Kidney capillary endothelial cell (primary cell): ENCODE data around the gene ADCY6.

Source experiments
- DNase-seq: peaks from one replicate; pipeline ENCODE4 v3.0.0-alpha.2; 2018; ENCODE audit warnings: low spot score

Gene ADCY6

DNA sequence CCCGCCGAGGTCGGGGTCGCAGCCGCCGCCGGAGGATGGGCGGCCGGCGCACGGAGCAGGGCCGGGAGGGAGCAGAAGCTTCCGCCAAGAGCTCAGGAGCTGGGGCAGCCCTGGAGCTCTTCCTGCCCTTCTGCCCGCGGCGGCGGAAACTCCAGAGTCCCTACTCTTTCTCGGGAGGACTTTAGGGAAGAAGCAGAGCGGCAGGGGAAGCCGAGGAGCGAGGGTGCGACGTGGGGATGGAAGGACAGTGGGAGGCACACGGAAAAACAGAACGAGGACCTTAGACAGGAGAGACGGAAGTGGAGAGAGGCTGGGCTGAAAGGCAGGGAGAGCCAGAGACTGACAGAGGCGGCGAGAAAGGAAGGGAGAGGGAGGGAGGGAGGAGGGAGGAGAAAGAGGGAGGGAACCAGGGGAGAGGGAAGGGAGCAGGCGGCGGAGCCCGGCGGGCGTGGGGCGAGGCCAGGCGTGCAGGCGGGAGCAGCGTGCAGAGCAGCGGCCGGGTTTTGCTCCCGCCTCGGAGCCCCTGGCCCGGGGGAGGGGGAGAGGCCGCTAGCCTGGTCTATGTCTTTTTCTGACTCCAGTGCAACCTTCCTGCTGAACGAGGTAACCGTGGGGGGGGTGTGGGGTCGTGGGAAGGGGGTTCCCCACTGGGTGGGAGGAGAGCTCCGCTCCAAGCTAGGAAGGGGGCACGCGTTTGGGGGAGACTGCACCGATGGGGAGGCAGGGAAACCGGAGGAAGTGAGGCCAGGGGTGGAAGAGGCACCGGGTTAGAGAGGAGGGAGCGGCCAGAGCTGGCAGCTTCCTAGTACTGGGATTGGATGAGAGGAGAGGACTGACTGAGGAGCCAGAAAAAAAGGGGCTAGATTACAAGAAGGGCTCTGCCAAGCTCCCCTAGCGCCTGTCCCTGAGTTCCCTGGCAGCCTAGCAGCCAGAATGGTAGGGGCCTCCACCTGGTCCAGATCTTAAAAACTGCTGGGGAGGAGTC lies 26.5 kb upstream of the ADCY6 start:
- peak; percentile 27 for DNase-seq

DNA sequence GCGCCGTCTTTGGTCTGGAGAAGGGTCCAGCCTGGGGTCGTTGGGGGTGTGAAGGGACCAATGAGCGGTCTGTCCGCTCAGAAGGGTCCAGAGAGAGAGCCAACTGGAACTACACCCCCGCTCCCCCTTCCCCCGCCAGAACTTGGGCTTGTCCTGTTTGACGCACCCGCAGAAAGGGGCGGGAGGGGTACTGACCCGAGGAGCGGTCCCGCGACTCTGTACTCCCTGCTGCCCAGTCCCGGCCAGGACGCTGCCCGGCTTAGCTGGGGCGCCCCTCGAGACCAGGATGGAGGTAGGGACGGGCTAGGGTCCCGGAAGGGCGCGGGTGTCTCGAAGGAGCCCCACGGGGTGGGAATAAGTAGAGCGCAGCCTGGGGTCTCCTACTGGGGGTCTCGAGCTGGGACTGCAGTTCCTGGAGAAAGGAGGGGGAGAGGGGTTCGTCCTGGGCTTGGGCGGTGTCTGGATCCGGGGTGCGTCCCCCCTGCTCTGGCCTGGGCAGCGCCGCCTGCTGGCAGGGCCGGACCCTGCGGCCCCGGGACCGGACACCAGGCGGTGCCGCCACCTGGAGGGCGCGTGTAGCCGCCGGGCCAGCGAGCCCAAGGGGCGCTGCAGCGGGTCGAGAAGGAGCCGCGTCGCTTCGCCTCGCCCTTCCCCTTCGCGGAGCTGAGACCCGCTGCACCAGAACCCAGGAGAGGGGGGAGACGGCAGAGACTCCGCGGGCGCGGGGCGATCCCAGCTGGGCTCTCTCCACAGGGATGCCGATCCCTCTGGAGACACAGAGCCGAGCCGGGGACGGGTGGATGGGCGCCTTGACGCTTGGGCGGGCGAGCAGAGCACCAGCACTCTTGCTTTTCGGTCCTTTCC lies 25.6 kb upstream of the ADCY6 start:
- peak; percentile 64 for DNase-seq

DNA sequence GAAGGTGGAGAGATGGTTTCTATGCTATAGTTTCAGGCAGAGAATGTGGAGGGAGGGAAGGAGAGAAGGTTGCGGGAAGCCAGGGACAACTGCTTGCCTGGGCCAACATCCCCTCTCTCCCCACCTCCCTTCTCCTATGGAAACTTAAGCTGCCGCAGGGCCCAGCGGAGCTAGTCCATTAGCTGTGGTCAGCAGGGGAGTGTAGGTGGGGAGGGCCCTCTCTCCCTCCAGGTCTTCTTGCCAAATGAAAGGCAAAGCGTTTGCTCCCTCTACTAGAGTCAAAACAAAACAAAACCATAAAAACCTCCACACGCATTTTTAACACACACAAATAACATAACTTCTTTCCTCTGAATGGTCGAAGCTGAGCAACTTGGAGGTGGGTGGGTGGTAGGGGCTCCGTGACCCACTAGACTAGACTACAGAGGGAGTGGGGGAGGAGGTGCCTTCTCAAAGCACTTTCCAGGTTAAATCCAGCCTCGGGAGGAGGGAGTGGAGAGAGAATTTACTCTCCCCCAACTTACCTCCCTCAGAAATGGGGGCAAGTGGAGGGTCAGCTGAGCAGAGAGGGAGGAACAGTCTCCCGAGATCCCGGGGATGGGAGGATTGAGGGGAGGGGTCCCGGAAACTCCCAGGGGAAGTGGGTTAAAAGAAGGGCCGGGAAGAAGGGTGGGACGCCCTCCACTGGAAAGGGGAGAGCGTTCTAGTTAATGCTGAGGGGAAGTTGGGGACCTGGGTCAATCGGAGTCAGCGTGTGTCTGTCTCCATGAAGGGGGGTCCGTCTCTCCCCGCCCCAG lies 24.8 kb upstream of the ADCY6 start:
- DNase-seq: no peak

DNA sequence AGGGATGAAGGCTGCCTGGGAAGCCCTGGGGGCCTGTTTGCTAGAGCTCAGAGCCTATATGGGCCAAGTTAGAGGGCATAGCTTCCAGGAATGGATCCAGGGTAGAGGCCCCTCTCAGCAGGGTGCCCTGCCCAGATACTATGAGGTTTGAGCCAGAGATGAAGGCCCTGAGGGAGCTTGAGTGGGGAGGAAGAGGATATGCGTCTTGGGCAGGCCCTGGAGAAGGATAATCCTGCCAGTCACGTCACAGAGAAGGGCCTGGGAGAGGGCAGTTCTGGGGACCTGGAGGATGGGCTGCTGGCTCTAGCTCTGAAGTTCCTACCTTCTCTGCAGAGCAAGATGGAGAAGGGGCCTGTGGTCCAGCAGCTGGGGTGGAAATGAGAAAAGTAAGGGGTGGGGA lies 23.5 kb upstream of the ADCY6 start:
- DNase-seq: no peak

DNA sequence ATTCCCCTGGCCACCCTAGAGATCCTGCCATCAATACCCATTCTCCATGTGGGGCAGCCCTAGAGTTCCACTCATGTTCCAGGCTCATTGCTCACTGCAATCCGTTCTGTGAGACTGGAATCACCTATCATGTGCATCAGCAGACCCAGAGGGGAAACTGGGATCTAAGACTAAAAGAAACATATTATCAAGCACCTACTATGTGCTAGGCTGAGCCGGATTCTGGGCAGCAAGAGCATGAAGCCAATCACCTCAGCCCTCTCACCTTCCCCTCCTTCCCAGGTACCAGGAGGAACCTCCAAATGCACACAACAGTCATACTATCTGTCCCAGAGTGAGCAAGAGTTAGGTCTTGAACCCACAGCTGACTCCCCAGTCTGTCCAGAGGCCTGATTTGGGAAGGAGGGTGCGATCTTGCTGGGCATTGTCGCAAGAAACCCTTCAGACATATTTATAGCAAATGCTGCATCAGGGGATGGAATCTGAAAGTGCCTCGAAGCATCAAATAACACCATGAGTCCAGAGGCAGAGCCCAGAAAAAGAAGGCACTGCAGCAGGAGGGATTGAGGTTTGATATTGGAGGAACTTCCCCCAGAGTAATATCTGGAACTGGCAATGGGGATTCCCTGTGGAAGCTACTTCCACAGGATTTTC lies 22.7 kb upstream of the ADCY6 start:
- DNase-seq: no peak

DNA sequence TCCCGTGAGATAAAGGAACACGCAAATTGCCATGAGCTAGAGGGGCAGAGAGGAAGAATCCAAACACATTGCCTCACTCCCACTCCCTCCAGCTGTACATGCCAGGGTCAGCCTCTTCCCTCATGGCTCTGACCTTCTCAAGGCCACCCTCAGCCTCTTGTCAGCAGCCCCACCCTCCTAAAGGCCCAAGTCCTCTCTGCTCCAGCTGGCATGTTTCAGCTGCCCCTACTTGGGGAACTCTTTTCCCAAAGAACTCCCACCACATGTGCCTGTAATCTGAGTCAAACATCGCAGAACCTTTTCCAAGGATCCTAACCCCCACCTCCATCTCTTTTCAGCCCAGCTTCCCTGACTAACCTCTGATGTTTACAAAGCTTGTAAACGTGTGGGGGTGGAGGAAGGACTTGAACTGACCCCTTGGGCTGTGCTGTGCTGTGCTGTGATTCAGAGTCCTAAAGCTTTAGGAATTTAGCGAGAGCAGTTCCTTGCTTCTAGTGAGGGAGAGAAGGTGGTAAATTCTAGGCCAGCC lies 22.1 kb upstream of the ADCY6 start:
- no peak for DNase-seq

DNA sequence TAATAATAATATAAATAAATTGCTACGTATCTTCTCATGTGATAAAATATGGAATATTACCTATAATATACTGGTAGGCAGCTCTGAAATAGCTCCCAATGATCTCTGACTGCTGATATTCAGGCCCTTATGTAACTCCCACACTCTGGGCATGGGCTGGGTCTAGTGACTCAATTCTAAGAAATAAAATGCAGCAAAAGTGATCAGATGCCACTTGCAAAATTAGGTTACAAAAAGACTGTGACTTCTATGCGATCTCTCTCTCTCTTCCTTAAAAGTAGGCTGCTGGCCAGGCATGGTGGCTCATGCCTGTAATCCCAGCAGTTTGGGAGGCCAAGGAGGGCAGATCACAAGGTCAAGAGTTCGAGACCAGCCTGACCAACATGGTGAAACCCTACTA lies 19.1 kb upstream of the ADCY6 start:
- DNase-seq: no peak

DNA sequence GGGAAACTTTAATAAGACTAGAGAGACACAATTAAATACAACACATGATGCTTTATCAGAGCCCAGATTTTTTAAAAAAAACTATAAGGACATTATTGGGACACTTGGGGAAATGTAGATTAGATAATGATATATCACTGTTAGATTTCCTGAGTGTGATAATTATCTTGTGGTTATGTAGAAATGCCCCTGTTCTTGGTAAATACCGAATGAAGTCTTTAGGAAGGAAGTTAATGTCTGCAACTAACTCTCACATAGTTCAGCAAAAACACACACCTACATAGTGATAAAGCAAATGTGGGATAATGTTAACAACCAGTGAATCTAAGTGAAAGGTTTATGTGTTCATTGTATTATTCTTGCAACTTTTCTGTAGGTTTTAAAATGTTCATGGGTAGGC lies 14.8 kb upstream of the ADCY6 start:
- no peak for DNase-seq

DNA sequence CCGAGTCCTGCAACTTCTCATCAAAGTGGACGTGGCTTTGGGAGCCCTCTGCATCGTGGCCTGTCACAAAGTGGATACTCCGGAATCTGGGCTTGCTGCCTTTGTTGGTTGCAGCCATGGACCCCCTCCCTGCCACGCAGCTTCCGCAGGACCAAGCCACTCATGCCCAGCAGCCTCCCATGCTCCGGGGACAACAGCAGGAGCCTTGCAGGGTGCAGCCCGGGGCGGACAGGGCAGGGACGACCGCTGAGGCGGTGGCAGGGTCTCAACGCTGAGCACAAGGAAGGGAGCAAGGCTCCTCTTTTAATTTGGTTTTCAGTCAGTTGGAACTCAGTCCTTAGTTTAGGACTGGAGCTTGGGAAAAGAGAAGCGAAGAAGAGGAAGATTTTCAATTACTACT lies 12.1 kb upstream of the ADCY6 start:
- DNase-seq: no peak

DNA sequence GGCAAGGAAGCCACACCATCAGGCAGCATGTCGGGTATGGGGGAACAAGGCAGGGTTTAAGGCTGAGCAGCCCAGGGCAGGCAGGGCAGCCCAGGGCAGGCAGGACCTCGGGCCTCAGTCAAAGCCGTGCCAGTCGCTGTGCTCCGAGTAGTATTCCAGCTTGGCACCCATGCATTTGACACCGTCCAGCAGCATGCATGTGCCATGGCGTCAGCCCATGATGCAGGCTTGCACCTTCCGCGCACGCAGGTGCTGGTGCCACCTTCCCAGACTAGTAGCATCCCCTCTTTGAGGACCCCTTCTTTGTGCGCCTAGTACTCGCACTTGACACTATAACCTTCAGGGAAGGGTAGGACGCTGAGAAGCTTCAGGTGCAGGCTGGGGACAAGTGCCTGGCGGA lies 11.6 kb upstream of the ADCY6 start:
- no peak for DNase-seq

DNA sequence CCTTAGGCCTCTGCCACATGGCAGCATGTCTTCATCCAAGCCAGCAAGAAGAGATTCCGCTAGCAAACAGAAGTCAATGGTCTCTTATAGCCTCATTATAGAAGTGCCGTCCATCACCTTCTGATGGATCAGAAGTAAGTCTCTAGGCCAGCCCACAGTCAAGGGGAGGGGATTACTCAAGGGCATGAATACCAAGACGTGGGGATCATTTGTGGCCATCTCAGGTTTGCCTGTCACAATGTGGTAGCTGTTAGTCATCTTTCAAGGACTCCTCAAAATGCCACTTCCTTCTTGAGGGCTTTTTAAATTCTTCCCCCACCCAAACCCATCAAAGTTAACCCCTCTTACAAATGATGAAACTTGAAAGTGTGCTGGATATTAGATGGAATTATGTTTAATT lies 8.1 kb upstream of the ADCY6 start:
- DNase-seq: no peak

DNA sequence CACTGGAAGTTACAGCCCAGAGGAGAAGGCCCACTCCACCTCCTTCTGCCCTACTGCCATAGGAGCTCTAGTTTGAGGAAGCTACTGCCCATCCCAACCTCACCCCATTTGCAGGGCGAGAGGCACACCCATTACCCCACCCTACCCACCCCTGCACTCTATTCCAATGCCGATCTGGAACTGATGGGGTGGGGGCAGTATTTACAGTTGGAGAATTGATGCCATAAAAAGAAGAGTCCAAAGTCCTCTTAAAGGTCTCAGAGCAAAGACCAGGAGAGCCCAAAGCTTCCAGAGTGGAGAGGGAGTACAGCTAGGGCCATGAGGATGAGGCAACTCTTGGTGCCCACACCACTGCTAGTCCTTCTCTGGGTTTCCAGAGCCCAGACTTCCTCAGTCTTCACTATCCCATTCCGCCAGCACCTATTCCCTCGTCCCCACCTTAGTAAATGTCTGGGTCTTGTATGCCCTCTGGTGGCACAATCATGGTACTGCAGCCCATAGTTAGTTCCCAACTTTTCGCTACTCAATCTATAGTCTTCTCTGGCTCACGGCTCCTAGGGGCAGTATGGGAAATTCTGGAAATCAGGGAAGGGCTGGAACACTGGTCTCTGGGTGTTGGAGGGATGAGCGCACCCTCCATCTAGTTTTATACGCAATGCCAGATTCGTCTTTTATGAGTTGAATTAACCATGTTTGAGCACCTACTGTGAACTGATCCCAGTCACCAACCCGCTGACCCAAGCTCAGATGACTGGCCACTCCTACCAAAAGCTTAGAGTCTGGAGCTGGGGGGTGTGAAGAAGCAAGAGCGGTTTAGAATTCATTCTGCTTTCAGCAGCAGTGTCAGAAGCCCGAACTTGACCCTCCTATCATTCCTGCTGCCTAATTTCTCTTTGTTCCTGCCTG lies 6.9 kb upstream of the ADCY6 start:
- peak; percentile 76 for DNase-seq

DNA sequence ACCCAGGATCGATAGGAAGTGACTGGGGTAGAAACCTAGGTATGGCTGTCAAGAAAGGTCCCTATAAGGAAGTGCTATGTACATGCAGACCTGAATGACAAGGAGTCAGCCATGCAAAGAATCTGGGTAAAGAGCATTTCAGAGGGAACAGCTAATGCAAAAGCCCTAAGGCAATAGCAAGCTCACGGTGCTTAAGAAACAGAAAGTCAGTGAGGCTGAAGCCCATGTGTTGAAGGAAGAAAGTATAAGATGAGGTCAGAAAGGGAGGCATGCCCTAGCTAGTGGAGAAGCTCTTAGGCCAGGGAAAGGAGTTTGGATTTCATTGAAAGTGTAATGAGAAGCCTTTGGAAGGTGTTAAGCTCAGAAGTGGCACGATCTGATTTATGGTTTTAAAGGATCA lies 6.0 kb upstream of the ADCY6 start:
- DNase-seq: no peak

DNA sequence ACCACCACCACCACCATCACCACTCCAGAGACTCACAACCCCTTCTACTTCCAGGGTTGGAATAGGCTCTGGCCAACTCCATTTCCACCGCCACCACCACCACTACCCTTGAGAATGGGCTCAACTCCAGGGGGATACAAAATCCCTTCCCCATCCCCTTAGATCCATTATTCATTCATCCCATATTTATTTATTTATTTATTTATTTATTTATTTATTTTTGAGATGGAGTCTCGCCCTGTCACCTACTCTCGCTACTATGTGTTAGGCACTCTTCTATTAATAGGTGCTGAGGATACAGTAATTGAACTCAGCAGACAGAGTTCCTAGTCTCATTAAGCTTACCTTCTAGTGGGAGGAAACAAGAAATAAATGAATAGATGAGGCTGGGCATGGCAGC lies 4.8 kb upstream of the ADCY6 start:
- DNase-seq: no peak

DNA sequence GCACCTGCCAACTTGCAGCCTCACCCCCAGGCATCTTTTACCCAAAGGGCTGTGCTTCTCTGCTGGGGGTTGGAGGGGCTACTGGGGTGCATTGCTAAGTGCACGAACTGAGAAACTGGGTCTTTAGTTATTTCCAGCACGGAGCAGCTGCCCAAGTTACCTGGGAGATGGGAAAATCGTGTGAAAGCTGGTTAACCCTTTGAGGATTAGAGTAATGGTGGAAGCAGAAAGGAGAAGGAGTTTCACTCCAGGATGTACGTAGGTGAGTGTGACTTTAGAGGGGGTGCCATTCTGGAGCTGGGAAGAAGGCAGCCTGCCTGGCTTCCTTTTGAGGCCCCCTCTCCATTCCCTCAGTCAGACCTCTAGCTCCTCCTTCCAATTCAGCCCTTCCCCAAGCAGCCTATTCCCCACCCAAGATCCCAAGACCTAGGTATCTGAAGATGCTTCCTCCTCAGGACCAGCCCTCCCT lies 1.0 kb upstream of the ADCY6 start:
- DNase-seq: no peak

DNA sequence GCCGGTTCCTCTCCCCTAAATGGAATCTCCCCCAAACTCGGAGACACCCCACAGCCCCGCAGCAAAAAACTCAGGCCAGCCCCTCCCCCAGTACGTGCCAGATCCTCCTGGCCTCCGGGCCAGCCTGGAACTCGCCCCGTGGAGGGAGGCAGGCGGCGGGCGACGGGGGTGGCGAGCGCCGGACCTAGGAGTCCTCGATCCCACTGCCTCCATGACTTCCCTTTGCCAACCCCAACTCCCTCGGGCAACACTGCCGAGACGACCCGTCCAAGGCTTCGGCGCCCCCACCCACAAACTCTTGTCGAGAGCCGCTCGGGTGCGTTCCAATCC lies 400 bp downstream of the ADCY6 start:
- DNase-seq: no peak

DNA sequence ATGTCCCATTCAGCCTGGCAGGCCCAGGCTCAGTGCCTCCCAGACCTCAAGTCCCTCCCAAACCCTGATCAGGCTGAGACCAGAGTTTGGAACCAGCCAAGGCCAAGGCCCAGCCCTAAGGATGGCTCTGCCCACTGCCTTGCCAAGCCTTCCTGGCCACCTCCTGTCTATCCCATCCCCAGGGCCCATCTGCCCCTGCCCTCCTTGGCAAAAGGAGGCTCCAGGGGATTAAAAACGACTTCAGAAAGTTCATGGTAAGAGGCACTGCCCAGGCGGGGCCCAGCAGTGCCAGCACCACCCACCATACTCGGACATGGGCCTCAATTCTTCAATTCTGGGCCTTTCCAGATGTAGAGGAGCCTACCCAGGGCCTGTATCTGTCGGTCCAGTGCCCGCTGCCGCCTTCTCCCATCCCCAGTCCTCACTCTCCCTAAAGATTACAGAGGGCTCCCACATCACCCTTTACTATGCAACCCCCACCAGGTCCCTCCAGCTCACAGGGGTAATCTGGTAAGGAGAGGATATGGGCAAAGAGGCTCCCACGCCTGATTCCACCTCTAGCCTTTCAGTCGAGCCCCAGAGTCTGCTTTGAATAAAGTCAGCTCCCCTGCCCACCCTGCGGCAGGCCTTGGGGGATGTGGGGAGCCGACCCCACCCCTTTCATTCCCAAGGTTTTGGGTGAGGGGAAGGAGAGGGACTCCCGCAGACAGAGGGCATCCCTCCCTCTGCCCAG lies 932 bp downstream of the ADCY6 start:
- no peak for DNase-seq

DNA sequence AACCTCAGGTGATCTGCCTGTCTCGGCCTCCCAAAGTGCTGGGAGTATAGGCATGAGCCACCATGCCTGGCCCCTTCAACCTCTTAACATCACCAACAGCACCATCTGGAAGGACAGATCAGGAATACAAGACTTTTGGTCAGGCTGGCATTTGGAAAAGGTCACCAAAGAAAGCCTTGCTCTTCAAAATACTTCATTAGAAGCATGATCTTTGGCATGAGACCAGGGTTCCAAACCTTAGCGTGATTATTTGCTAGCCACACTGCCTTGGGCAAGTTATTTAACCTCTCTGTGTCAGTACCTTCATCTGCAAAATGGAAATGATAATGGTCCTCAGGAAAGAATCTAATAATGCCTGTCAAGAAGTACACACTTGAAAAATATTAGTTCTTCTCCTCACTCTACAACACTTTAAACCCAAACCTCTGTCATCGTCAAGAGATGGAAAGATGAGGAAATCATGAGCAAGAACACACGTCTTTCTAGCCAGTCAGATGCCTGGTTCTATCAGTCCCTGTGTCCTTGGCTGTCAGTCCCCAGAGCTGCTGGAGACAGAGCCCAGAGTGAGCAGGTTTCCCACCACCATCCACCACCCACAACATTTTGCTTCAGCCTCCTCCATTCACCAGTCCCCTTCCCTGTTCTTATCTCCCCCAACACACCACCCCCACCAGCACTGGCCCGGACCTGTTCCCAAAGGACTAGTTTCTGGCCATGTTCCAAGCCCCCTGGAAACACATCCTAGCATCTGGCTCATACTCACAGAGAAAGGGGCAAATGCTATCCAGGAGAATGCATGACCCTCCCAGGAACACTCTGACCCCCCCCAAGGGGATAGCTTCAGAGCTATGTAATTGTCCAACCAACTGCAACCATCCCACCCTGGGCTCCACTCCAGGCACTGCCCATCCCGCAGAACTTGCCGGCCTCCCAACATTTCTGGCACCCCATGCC lies 2.0 kb downstream of the ADCY6 start:
- no peak for DNase-seq

DNA sequence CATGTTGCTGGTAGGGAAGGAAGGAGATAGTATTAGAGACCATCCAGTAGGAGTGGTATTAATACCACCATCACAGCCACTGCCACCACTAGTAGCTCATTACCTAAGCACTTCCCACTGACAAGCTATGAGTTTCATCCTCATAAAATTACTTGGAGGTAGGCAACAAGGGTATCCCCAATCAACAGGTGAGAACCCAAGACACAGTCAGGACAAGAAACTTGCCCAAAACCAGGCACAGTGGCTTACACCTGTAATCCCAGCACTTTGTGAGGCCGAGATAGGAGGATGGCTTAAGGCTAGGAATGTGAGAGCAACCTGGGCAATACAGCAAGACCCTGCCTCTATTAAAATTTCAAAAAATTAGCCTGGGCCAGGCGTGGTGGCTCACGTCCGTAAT lies 5.5 kb downstream of the ADCY6 start:
- DNase-seq: no peak
